Measurements from ENCODE around the gene ATAD3C. TPM values are rescaled to one million over a fixed set of nuclear protein-coding genes. Genes with fewer than 3 reads are reported as not detected.
"Not testable (repeated sequence)": the region's sequence is repeated elsewhere in the genome, so short reads cannot be mapped to it uniquely, and the experiment has no call there.

ATAD3C gene
- total and polyA plus RNA-seq, 2 donors (not counting 3 experiments of a cell fraction or from before 2014, with no cell fraction given) = 0.01 TPM; not detected in 1

GRCh38 chr1:1463312-1463711 lies 13.8 kb downstream of the ATAD3C start:
- ChIA-PET POLR2A (no interaction called here), CTCF (no interaction called here)
- Histone ChIP-seq H3K9ac (replicated peaks; ENCODE audit: extremely low read depth, insufficient read depth, low read length) (no peak overlapping the region), H2AFZ (ENCODE audit: low read depth, low read length) (no peak overlapping the region), H3K27me3 (ENCODE audit: control insufficient read depth in 2 of 2, insufficient read depth in 2 of 2, low read length in 2 of 2) (no peaks in the 10 kb centered on the region), H3K9me3 (replicated peaks; ENCODE audit: control insufficient read depth, insufficient read depth, low read length) (no peaks in the 10 kb centered on the region), H4K20me1 (replicated peaks; ENCODE audit: control insufficient read depth, extremely low read depth, insufficient read depth, low read length) (no peaks in the 10 kb centered on the region), H3K27ac (ENCODE audit: insufficient read depth, low read depth, low read length) (no peak overlapping the region), H3K4me2 (ENCODE audit: insufficient read depth, low read length) (no peak overlapping the region), H3K79me2 (ENCODE audit: control insufficient read depth, insufficient read depth, low read length) (no peaks in the 10 kb centered on the region), H3K36me3 (ENCODE audit: control insufficient read depth in 2 of 2, extremely low read depth in 1 of 2, insufficient read depth in 2 of 2, low read length in 2 of 2) (no peaks in the 10 kb centered on the region), H3K9me1 (replicated peaks; ENCODE audit: control insufficient read depth, extremely low read depth, insufficient read depth, low read length) (no peaks in the 10 kb centered on the region), H3K4me3 (replicated peaks in 1 of 3; ENCODE audit: insufficient read depth in 1 of 3, low read depth in 1 of 3, low read length in 3 of 3) (no peak overlapping the region), H3K4me1 (ENCODE audit: control insufficient read depth, extremely low read depth, insufficient read depth, low read length) (no peaks in the 10 kb centered on the region)
- FAIRE-seq (no peak), DNase-seq (ENCODE audit: low read depth, low spot score) (no peak)
- intact Hi-C loops (cut with micrococcal nuclease) = no loop called here
- dilution Hi-C loops (cut with MboI; ENCODE audit: extremely low pct_ligation_motif_present, low sequenced_read_pairs) = no loop called here
- TF ChIP-seq EZH2 (IDR thresholded peaks at IDR 0.05; ENCODE audit: borderline replicate concordance, low read depth, low read length, severe bottlenecking) (no peak), POLR2A (IDR thresholded peaks at IDR 0.05; ENCODE audit: low read depth, low read length) (no peak), CTCF (IDR thresholded peaks at IDR 0.05; ENCODE audit: extremely low read depth in 1 of 2, insufficient read depth in 1 of 2, low read depth in 1 of 2, low read length in 2 of 2) (no peak), MYC (IDR thresholded peaks at IDR 0.05; ENCODE audit: low read depth, low read length) (no peak), JUN (IDR thresholded peaks at IDR 0.05; ENCODE audit: borderline replicate concordance, insufficient read depth, insufficient read length, low read depth) (no peak), POLR2AphosphoS5 (IDR thresholded peaks at IDR 0.05; ENCODE audit: insufficient read depth, low read depth, low read length) (no peak), GATA2 (IDR thresholded peaks at IDR 0.05; ENCODE audit: insufficient read depth, insufficient read length, low read depth, low read length) (no peak), FOS (IDR thresholded peaks at IDR 0.05; ENCODE audit: borderline replicate concordance, insufficient read depth, low read length) (no peak), MAX (IDR thresholded peaks at IDR 0.05; ENCODE audit: insufficient read depth, insufficient read length) (no peak)
- no TSS peak for BruUV-seq (replicated peaks)

GRCh38 chr1:1468196-1468985 lies 18.9 kb downstream of the ATAD3C start:
- H3K9me3 ChIP-seq (replicated peaks; ENCODE audit: control insufficient read depth, insufficient read depth, low read length); H2AFZ ChIP-seq (ENCODE audit: low read depth, low read length); dilution Hi-C loops (cut with MboI; ENCODE audit: extremely low pct_ligation_motif_present, low sequenced_read_pairs); POLR2A ChIA-PET; DNase-seq (ENCODE audit: low read depth, low spot score); FAIRE-seq; H3K4me2 ChIP-seq (ENCODE audit: insufficient read depth, low read length); intact Hi-C loops (cut with micrococcal nuclease); H3K27me3 ChIP-seq (ENCODE audit: control insufficient read depth in 2 of 2, insufficient read depth in 2 of 2, low read length in 2 of 2); H4K20me1 ChIP-seq (replicated peaks; ENCODE audit: control insufficient read depth, extremely low read depth, insufficient read depth, low read length); H3K4me3 ChIP-seq (replicated peaks in 1 of 3; ENCODE audit: insufficient read depth in 1 of 3, low read depth in 1 of 3, low read length in 3 of 3); H3K9me1 ChIP-seq (replicated peaks; ENCODE audit: control insufficient read depth, extremely low read depth, insufficient read depth, low read length); H3K36me3 ChIP-seq (ENCODE audit: control insufficient read depth in 2 of 2, extremely low read depth in 1 of 2, insufficient read depth in 2 of 2, low read length in 2 of 2); H3K27ac ChIP-seq (ENCODE audit: insufficient read depth, low read depth, low read length); BruUV-seq (replicated peaks); H3K9ac ChIP-seq (replicated peaks; ENCODE audit: extremely low read depth, insufficient read depth, low read length); CTCF ChIA-PET: not testable (repeated sequence)
- Histone ChIP-seq H3K4me1 (ENCODE audit: control insufficient read depth, extremely low read depth, insufficient read depth, low read length) (peaks cover 12% of the 10 kb centered on the region), H3K79me2 (ENCODE audit: control insufficient read depth, insufficient read depth, low read length) (peaks cover 15% of the 10 kb centered on the region)

Data from endothelial cell of umbilical vein (primary cell).